ENCODE results near the gene RNF149. TPM values are rescaled to one million over a fixed set of nuclear protein-coding genes. Genes with fewer than 3 reads are reported as not detected.

The RNF149 gene
- total RNA-seq, 1 experiment from 2014 or later: 96.8 TPM

DNA sequence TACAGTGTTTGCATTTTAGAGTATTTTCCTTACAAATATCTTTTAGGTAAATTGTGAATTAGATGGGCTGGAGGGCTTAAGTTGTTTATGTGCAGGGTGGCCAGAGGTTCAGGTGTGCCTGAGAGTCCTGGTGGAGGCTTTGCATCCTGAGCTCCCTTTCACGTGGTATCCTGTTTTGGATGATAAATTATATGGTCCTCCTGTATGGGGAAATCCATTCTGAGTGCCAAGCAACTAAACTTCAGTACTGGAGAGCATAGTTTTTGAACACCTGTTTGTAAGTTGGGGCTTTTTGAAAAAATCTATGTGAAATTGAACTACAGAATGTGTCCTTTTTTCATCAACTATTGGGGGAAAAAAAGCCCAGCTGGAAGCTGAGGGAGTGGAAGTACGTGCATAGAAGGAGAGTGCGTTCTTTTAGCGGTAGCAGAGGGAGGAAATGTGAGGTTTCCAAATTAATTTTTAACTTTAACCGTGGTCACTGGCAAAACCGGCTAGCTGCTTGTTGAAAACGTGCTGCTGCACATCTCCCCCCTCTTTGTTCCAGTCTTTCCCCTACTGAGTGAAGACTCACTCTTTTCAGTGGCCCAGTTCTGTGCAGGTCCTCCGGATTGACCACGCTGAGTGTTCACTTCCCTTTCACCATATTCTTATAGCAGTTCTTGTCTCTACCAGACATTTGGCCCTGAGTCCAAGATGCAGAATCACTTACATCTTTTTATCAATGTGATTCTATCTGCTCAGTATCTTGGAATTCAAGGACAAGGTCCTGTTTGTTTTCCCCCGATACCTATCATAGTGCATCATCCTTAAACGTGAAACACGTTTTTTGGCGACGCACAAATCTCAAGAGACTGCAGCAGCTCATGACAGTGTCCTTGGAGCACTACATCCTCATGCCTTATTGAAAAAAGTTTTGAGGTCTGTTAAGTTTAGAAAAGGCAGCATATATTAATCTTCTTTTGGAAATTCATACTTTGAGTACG, 40.5 kb downstream of the RNF149 start:
- peaks cover 48% of the 10 kb centered on the region for H3K4me1 Mint-ChIP-seq (ENCODE audit: low read depth, unreplicated experiment)
- H3K36me3 ChIP-seq (ENCODE audit: control insufficient read depth, insufficient read depth, low read length): peaks cover 3% of the 10 kb centered on the region
- TF ChIP-seq, protein P1, sequence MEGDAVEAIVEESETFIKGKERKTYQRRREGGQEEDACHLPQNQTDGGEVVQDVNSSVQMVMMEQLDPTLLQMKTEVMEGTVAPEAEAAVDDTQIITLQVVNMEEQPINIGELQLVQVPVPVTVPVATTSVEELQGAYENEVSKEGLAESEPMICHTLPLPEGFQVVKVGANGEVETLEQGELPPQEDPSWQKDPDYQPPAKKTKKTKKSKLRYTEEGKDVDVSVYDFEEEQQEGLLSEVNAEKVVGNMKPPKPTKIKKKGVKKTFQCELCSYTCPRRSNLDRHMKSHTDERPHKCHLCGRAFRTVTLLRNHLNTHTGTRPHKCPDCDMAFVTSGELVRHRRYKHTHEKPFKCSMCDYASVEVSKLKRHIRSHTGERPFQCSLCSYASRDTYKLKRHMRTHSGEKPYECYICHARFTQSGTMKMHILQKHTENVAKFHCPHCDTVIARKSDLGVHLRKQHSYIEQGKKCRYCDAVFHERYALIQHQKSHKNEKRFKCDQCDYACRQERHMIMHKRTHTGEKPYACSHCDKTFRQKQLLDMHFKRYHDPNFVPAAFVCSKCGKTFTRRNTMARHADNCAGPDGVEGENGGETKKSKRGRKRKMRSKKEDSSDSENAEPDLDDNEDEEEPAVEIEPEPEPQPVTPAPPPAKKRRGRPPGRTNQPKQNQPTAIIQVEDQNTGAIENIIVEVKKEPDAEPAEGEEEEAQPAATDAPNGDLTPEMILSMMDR (IDR thresholded peaks at IDR 0.05; ENCODE audit: insufficient read depth in 1 of 2, low read depth in 1 of 2, low read length in 1 of 2, severe bottlenecking in 1 of 2, unreplicated experiment in 1 of 2): no peak
- intact Hi-C loops (cut with micrococcal nuclease; ENCODE audit: unreplicated experiment): no loop called here
- no peaks in the 10 kb centered on the region for H3K9me3 ChIP-seq
- H3K4me3 Mint-ChIP-seq (ENCODE audit: unreplicated experiment): peak overlapping the region; percentile 59
- BruUV-seq (replicated peaks): no TSS peak
- H3K27me3 ChIP-seq (replicated peaks; ENCODE audit: control insufficient read depth, insufficient read depth, low read length): no peaks in the 10 kb centered on the region
- DNase-seq: peak; percentile 50 to 61
- no peaks in the 10 kb centered on the region for H3K27me3 Mint-ChIP-seq (ENCODE audit: insufficient read depth, unreplicated experiment)
- 0 out of 2 replicates have a peak overlapping the region, but pooled peaks have one; percentile 12 for H3K4me3 ChIP-seq (ENCODE audit: low read depth, low read length)
- no peaks in the 10 kb centered on the region for H3K9me3 Mint-ChIP-seq (ENCODE audit: unreplicated experiment)
- peaks cover 99% of the 10 kb centered on the region for H3K36me3 Mint-ChIP-seq (ENCODE audit: insufficient read depth, unreplicated experiment)
- CTCF ChIA-PET: interaction anchor here (1.3 to 2.3 kb wide), 3 partner anchors 10 to 16 kb away, joined by 4 to 9 read pairs (median 5); partner anchors contain the start of gene CNOT11
- peak overlapping the region; percentile 79 for H3K27ac Mint-ChIP-seq (ENCODE audit: unreplicated experiment)
- POLR2A ChIA-PET: interaction anchor here (0.5 to 1.5 kb wide), 5 partner anchors 12 to 78 kb away, joined by 3 to 9 read pairs (median 6); no protein-coding TSS in a partner anchor
- H3K4me1 ChIP-seq: peaks cover 68% of the 10 kb centered on the region

GRCh38 chr2:101265893-101266499, 42.5 kb downstream of the RNF149 start:
- Mint-ChIP-seq H3K4me3 (ENCODE audit: unreplicated experiment) (peak overlapping the region; percentile 55), H3K27me3 (ENCODE audit: insufficient read depth, unreplicated experiment) (no peaks in the 10 kb centered on the region)
- CTCF ChIA-PET: interaction anchor here (1.1 kb wide), 1 partner anchor 14 kb away, joined by 5 read pairs; the partner anchor contains the start of gene CNOT11

More at GRCh38 chr2:101265893-101266499, 42.5 kb downstream of the RNF149 start:
- intact Hi-C loops (cut with micrococcal nuclease; ENCODE audit: unreplicated experiment): loop anchor here (1.0 kb wide), 1 partner anchor 14 kb away; the partner anchor contains the start of gene CNOT11
- peak overlapping the region; percentile 77 for H3K27ac Mint-ChIP-seq (ENCODE audit: unreplicated experiment)
- peaks cover 90% of the 10 kb centered on the region for H3K36me3 Mint-ChIP-seq (ENCODE audit: insufficient read depth, unreplicated experiment)
- peaks cover 62% of the 10 kb centered on the region for H3K4me1 ChIP-seq
- no peak overlapping the region for H3K4me3 ChIP-seq (ENCODE audit: low read depth, low read length)
- POLR2A ChIA-PET: no interaction called here
- peaks cover 3% of the 10 kb centered on the region for H3K36me3 ChIP-seq (ENCODE audit: control insufficient read depth, insufficient read depth, low read length)
- TF ChIP-seq, protein P1 (IDR thresholded peaks at IDR 0.05; ENCODE audit: insufficient read depth in 1 of 2, low read depth in 1 of 2, low read length in 1 of 2, severe bottlenecking in 1 of 2, unreplicated experiment in 1 of 2): no peak
- no TSS peak for BruUV-seq (replicated peaks)
- H3K9me3 ChIP-seq: no peaks in the 10 kb centered on the region
- H3K4me1 Mint-ChIP-seq (ENCODE audit: low read depth, unreplicated experiment): peaks cover 45% of the 10 kb centered on the region
- peak; percentile 79 to 86 for DNase-seq
- H3K9me3 Mint-ChIP-seq (ENCODE audit: unreplicated experiment): no peaks in the 10 kb centered on the region
- no peaks in the 10 kb centered on the region for H3K27me3 ChIP-seq (replicated peaks; ENCODE audit: control insufficient read depth, insufficient read depth, low read length)
